NCI-H226 (cell line): ENCODE data around the gene SSTR5.
"Not testable (repeated sequence)": the region's sequence is repeated elsewhere in the genome, so short reads cannot be mapped to it uniquely, and the experiment has no call there.

ENCODE experiments used
- DNase-seq: peaks from one replicate; pipeline ENCODE4 v3.0.0-alpha.2; 2015

Gene SSTR5

GRCh38 chr16:1072526-1073261 is at the start of gene SSTR5:
TSS of gene SSTR5 (plus strand) at chr16:1072747. CDS start at chr16:1078869, 6,122 bp downstream.
- DNase-seq, result no peak

DNA sequence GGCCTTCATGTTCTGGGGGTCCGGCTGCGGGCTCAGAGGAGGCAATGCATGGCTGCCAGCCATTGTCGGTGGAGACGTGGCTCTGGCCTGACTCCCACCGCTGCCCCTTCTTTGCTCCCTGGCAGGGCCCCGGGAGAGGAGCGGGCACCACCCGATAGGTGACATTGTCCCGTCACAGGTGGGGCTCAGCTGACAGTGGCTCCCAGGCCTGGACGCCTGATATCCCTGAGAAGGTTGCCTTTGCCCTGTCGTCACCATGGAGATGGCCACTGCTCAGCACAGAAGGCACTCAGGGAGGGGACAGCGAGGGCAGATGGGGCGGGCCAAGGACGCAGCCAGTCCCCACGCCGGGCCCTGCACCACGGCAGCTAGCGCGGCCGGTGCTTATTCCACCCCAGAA is 48.4 kb upstream of the SSTR5 start:
- no peak for DNase-seq

DNA sequence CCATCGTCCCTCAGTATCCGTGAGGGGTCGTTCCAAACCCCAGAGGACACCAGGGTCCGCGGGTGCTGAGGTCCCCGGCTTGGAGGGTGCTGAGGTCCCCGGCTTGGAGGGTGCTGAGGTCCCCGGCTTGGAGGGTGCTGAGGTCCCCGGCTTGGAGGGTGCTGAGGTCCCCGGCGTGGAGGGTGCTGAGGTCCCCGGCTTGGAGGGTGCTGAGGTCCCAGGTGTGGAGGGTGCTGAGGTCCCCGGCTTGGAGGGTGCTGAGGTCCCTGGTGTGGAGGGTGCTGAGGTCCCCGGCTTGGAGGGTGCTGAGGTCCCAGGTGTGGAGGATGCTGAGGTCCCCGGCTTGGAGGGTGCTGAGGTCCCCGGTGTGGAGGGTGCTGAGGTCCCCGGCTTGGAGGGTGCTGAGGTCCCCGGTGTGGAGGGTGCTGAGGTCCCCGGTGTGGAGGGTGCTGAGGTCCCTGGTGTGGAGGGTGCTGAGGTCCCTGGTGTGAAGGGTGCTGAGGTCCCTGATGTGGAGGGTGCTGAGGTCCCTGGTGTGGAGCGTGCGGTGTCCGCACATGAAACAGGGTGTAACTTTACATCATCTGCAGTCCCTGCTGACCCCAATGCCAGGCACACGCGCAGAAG is 47.3 kb upstream of the SSTR5 start:
- not testable (repeated sequence) for DNase-seq

DNA sequence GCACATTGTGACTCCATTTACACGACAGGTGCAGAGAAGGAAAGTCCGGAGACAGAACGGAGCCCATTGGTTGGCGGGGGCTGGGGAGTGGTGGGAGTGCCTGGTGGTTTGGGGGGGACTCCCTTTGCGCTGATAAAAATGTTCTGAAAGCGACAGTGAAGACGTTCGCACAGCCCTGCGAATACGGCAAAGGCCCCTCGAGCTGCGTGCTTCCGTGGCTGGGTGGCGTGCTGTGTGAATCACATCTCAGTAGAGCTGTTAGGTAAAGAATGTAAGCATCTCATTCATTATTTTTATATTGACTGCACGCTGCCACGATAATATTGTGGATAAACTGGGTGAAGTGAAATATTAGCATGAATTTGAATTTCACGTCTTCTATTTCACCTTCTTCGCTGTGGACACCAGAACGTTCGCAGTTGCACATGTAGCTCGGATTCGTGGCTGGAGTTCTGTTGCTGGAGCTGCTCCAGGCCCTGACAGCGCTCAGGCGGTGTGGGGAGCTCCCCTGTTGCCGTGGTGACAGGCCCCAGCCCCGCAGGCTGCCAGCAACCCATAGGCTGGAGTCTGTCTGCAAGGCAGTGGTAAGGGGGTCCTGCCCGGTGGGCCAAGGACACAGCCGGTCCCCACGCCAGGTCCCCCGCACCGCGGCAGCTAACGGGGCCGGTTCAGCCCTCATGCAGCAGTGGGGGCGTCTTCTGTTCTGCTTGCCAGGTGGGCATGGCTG is 46.3 kb upstream of the SSTR5 start:
- no peak for DNase-seq

- no peak for DNase-seq
Observed at GRCh38 chr16:1026784-1027500, 45.6 kb upstream of the SSTR5 start.

GRCh38 chr16:1027501-1027815 is 45.1 kb upstream of the SSTR5 start:
- DNase-seq, result no peak

DNA sequence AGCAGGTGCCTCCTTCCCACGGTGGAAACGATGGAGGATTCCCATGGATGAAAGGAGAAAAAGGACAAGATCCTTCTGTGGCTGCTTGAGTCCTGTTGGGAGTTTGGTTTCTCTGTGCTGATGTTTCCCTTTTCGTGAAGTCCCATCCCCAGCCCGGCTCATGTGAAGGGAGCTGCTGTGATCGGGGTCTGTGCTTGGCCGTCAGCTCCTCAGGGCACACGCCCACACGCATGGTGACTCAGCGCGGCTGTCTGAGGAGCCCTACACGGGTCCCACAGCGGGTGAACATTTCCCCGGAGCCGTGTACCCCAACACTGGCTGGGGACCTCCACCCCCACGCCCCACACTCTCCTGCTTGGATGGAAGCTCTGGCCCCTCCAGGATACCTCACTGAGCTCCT is 44.5 kb upstream of the SSTR5 start:
- DNase-seq, result no peak

GRCh38 chr16:1028524-1029258 is 43.9 kb upstream of the SSTR5 start:
- no peak for DNase-seq

GRCh38 chr16:1029259-1029545 is 43.3 kb upstream of the SSTR5 start:
- no peak for DNase-seq

DNA sequence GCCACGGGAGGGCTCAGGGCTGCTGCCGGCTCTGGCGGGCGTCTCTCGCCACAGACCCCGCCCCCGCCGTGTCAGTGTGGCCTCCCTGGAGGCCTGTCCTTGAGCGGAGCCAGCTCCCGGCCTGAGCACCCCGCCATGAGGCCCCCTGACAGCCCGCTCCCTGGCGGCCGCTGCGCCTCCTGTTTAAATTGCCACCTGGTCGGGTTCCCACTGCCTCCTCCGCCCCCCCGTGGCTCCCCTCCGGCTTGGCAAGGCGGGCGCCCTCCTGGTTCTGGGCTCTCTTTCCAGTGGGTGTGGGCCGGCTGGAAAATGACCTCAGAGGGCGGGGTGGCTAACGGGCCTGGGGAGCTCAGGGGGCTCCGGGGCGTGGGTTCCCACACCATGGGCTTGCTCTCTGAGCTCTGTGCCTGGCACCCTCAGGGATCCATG is 42.1 kb upstream of the SSTR5 start:
- no peak for DNase-seq

GRCh38 chr16:1031666-1032065 is 40.9 kb upstream of the SSTR5 start:
- DNase-seq, result no peak

DNA sequence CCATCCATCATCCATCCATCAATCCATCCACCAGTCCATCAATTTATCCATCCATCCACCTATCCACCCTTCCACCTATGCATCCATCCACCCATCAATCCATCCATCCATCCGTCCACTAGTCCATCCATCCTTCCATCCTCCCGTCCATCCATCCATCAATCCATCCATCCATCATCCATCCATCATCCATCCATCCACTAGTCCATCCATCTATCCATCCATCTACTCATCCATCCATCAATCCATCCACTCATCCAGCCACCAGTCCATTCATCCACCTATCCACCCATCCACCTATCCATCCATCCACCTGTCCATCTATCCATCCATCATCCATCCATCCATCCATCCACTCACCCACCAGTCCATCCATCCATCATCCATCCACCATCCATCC is 39.9 kb upstream of the SSTR5 start:
- DNase-seq, result no peak

DNA sequence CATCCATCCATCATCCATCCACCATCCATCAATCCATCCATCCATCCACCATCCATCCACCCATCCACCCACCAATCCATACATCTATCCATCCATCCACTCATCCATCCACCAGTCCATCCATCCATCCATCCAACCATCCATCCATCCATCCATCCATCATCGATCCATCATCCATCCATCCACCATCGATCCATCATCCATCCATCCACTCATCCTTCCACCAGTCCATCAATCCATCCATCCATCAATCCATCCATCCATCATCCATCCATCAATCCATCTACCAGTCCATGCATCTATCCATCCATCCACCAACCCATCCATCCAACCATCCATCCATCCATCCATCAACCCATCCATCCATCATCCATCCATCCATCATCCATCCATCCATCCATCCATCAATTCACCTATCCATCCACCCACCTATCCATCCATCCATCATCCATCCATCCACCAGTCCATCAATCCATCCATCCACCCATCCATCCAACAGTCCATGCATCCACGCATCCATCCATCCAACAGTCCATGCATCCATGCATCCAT is 39.3 kb upstream of the SSTR5 start:
- no peak for DNase-seq

GRCh38 chr16:1034230-1035065 is 38.1 kb upstream of the SSTR5 start:
- DNase-seq, result no peak

- no peak for DNase-seq
Observed at GRCh38 chr16:1035066-1035415, 37.5 kb upstream of the SSTR5 start.

DNA sequence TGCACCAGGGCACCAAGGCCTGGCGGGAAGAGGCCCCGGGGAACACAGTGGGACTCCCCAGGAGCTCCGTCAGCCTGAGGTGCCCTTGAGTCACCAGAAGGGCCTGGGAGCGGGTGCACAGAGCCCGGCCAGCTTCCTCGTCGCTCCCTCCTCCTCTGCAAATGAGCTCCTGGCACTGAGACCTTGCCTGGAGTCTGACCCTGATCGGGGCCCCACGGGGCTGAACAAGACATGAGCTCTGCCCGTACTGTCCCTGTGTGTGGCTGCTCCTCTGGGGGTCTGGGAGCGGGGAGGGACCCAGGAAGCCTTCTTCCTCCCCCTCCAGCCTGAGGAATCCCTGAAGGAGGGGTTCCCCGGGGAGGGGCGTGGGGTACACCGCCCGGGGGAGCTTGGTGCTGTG is 36.4 kb upstream of the SSTR5 start:
- DNase-seq, result no peak

- DNase-seq, result peak; percentile 44
Observed at GRCh38 chr16:1036726-1037393, 35.7 kb upstream of the SSTR5 start.

DNA sequence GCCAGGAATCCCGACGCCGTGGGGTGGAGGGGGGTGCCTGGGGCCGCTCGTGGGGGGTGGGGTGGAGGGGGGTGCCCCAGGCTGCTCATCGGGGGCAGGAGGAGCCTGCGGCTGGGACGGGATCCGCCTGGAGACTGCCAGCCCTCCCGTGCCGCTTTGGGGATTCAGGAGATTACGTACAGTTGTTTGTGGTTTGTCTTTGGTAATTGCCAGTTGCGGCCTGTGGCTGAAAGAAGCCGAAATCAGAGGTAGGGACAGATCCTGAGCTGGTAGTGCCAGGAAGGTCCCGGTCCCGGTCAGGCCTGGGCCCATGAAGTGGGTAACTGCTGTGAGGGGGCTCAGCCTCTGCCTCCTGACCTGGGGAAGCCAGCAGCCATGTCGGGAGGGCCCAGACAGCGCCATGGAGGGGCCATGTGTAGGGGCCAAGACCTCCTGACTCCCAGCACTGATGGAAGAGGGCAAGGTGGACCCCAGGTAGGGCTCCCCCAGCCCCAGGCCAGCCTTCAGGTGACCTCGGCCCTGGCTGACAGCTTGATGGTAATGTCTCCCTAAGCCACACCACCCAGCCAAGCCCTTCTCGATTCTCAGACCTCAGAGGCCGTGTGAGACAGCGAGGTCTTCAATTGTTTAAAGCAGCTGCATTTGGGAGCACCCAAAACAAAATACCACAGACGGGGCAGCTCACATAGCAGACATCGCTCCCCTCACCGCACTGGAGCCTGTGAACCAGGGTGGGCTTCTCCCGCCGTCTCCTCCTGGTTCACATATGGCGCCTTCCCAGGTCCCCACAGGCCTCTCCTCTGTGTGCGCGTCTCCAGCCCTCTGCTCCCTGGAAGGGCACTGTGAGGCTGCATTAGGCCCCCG is 34.9 kb upstream of the SSTR5 start:
- DNase-seq, result no peak

- DNase-seq, result no peak
Observed at GRCh38 chr16:1038932-1039331, 33.6 kb upstream of the SSTR5 start.

DNA sequence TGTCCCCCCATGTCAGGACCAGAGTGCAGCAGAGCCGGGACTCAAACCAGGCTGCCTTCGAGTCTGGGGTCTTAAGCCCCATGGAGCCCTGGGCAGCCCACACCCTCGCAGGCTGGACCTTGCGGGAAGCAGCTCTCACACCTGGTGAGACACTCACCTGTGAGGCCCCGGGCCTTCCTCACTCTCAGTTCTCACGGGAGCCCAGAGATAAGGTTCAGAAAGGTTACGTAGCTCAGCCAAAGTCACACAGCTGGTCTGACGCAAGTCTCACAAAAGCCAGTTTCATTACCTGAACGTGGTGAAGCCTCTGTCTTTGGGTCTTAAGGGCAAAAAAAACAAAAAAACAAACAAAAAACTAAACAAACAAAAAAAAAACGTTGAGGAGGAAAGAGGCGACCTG is 32.8 kb upstream of the SSTR5 start:
- no peak for DNase-seq
